ENCODE data around the gene SOX6. TPM values are rescaled to one million over a fixed set of nuclear protein-coding genes. Genes with fewer than 3 reads are reported as not detected.

Gene SOX6
- total and polyA plus RNA-seq, 2 experiments from 2014 or later = 0.03 to 0.66 TPM

DNA sequence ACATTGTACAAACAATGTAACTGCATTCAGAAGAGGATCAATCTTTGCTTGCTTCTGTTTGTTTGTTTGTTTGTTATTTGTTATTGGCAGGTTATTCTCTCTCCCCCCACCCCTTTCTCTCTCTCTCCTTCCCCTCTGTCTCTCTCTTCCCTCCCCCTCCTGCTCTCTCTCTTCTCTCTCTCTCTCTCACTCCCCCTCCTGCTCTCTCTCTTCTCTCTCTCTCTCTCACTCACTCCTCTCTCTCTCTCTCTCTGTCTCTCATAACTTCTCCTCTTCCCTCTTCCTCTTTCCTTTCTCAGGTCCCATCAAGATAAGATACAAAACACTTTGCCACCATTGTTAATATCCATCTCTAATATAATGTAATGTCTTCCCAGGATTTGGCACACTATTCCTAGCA is 236.3 kb downstream of the SOX6 start (continued):
- TF ChIP-seq, protein P1, sequence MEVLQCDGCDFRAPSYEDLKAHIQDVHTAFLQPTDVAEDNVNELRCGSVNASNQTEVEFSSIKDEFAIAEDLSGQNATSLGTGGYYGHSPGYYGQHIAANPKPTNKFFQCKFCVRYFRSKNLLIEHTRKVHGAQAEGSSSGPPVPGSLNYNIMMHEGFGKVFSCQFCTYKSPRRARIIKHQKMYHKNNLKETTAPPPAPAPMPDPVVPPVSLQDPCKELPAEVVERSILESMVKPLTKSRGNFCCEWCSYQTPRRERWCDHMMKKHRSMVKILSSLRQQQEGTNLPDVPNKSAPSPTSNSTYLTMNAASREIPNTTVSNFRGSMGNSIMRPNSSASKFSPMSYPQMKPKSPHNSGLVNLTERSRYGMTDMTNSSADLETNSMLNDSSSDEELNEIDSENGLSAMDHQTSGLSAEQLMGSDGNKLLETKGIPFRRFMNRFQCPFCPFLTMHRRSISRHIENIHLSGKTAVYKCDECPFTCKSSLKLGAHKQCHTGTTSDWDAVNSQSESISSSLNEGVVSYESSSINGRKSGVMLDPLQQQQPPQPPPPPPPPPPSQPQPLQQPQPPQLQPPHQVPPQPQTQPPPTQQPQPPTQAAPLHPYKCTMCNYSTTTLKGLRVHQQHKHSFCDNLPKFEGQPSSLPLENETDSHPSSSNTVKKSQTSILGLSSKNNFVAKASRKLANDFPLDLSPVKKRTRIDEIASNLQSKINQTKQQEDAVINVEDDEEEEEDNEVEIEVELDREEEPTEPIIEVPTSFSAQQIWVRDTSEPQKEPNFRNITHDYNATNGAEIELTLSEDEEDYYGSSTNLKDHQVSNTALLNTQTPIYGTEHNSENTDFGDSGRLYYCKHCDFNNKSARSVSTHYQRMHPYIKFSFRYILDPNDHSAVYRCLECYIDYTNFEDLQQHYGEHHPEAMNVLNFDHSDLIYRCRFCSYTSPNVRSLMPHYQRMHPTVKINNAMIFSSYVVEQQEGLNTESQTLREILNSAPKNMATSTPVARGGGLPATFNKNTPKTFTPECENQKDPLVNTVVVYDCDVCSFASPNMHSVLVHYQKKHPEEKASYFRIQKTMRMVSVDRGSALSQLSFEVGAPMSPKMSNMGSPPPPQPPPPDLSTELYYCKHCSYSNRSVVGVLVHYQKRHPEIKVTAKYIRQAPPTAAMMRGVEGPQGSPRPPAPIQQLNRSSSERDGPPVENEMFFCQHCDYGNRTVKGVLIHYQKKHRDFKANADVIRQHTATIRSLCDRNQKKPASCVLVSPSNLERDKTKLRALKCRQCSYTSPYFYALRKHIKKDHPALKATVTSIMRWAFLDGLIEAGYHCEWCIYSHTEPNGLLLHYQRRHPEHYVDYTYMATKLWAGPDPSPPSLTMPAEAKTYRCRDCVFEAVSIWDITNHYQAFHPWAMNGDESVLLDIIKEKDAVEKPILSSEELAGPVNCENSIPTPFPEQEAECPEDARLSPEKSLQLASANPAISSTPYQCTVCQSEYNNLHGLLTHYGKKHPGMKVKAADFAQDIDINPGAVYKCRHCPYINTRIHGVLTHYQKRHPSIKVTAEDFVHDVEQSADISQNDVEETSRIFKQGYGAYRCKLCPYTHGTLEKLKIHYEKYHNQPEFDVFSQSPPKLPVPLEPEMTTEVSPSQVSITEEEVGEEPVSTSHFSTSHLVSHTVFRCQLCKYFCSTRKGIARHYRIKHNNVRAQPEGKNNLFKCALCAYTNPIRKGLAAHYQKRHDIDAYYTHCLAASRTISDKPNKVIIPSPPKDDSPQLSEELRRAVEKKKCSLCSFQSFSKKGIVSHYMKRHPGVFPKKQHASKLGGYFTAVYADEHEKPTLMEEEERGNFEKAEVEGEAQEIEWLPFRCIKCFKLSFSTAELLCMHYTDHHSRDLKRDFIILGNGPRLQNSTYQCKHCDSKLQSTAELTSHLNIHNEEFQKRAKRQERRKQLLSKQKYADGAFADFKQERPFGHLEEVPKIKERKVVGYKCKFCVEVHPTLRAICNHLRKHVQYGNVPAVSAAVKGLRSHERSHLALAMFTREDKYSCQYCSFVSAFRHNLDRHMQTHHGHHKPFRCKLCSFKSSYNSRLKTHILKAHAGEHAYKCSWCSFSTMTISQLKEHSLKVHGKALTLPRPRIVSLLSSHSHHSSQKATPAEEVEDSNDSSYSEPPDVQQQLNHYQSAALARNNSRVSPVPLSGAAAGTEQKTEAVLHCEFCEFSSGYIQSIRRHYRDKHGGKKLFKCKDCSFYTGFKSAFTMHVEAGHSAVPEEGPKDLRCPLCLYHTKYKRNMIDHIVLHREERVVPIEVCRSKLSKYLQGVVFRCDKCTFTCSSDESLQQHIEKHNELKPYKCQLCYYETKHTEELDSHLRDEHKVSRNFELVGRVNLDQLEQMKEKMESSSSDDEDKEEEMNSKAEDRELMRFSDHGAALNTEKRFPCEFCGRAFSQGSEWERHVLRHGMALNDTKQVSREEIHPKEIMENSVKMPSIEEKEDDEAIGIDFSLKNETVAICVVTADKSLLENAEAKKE (CRISPR knock-in tag; IDR thresholded peaks at IDR 0.05) = no peak
- TF ChIP-seq EZH2 (IDR thresholded peaks at IDR 0.05; ENCODE audit: low read depth, unreplicated experiment) = no peak

DNA sequence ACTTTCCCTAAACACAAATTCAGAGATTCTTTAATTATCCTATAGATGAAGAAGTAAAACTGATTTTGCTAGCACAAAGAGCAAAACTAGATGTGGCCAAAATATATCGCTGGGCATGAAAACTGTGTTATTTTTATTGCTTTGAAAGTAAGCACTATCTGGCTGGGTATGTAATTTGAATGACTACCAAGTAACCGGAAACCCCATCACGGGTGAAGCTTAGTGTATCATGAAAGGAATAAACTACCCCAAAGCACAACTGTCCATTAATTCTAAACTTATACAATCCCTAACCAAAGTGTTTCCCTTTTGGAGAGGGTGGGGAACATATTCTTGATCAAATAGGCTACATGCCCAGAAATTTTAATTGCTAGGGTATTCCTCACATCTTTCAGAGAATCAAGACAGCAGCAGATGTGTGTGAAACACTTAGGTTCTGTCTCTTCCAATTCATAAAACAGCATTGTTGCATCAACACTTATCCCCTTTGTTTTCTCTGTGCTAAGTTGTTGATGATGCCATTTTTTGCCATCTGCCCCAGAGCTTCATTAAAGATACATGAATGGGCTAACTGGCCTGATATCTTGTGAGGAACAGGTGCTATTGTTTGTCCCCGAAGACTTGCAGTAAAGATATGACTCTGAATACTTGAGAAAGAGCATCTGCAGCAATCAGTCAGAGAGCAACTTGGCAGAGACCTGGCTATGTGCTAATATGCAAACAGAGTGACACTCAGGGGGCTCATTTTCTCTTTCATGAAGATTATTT is 238.2 kb downstream of the SOX6 start:
- H3K79me2 ChIP-seq (replicated peaks; ENCODE audit: insufficient read depth) = no peaks in the 10 kb centered on the region
- no peak overlapping the region for H3K27ac ChIP-seq (ENCODE audit: low read depth)
- H3K9me2 ChIP-seq (ENCODE audit: insufficient read depth) = no peaks in the 10 kb centered on the region
- Mint-ChIP-seq H3K4me1 (peaks cover 13% of the 10 kb centered on the region), H3K36me3 (ENCODE audit: low read depth) (no peaks in the 10 kb centered on the region), H3K4me3 (no peak overlapping the region), H3K27me3 (ENCODE audit: insufficient read depth, low read depth, poor library complexity) (peaks cover 3% of the 10 kb centered on the region), H3K27ac (no peak overlapping the region), H3K9me3 (no peaks in the 10 kb centered on the region)
- H3K4me3 ChIP-seq = no peak overlapping the region
- no peaks in the 10 kb centered on the region; the same call in 1 of the 2 replicates for H3K4me1 ChIP-seq (ENCODE audit: insufficient read depth)
- DNase-seq (ENCODE audit: low spot score) = no peak
- no peak overlapping the region for H3K4me2 ChIP-seq
- H4K20me1 ChIP-seq (replicated peaks; ENCODE audit: insufficient read depth) = no peaks in the 10 kb centered on the region
- no peak overlapping the region for H2AFZ ChIP-seq
- H3K36me3 ChIP-seq (ENCODE audit: insufficient read depth) = no peaks in the 10 kb centered on the region
- no peak for ATAC-seq
- H3F3A ChIP-seq (replicated peaks; ENCODE audit: low read depth) = no peaks in the 10 kb centered on the region
- H3K27me3 ChIP-seq (ENCODE audit: insufficient read depth) = no peaks in the 10 kb centered on the region
- TF ChIP-seq, protein P2, sequence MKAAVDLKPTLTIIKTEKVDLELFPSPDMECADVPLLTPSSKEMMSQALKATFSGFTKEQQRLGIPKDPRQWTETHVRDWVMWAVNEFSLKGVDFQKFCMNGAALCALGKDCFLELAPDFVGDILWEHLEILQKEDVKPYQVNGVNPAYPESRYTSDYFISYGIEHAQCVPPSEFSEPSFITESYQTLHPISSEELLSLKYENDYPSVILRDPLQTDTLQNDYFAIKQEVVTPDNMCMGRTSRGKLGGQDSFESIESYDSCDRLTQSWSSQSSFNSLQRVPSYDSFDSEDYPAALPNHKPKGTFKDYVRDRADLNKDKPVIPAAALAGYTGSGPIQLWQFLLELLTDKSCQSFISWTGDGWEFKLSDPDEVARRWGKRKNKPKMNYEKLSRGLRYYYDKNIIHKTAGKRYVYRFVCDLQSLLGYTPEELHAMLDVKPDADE (IDR thresholded peaks at IDR 0.05) = no peak
- TF ChIP-seq JUNB (IDR thresholded peaks at IDR 0.05; ENCODE audit: unreplicated experiment) (no peak), EZH2phosphoT487 (IDR thresholded peaks at IDR 0.05; ENCODE audit: unreplicated experiment) (no peak), ZNF114 (CRISPR knock-in tag; IDR thresholded peaks at IDR 0.05) (no peak), STAT1 (IDR thresholded peaks at IDR 0.05; ENCODE audit: unreplicated experiment) (no peak)
- TF ChIP-seq, protein P3, sequence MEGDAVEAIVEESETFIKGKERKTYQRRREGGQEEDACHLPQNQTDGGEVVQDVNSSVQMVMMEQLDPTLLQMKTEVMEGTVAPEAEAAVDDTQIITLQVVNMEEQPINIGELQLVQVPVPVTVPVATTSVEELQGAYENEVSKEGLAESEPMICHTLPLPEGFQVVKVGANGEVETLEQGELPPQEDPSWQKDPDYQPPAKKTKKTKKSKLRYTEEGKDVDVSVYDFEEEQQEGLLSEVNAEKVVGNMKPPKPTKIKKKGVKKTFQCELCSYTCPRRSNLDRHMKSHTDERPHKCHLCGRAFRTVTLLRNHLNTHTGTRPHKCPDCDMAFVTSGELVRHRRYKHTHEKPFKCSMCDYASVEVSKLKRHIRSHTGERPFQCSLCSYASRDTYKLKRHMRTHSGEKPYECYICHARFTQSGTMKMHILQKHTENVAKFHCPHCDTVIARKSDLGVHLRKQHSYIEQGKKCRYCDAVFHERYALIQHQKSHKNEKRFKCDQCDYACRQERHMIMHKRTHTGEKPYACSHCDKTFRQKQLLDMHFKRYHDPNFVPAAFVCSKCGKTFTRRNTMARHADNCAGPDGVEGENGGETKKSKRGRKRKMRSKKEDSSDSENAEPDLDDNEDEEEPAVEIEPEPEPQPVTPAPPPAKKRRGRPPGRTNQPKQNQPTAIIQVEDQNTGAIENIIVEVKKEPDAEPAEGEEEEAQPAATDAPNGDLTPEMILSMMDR (conservative IDR thresholded peaks at IDR 0.05; ENCODE audit: low read depth in 2 of 2) = no peak
- TF ChIP-seq, protein P4, sequence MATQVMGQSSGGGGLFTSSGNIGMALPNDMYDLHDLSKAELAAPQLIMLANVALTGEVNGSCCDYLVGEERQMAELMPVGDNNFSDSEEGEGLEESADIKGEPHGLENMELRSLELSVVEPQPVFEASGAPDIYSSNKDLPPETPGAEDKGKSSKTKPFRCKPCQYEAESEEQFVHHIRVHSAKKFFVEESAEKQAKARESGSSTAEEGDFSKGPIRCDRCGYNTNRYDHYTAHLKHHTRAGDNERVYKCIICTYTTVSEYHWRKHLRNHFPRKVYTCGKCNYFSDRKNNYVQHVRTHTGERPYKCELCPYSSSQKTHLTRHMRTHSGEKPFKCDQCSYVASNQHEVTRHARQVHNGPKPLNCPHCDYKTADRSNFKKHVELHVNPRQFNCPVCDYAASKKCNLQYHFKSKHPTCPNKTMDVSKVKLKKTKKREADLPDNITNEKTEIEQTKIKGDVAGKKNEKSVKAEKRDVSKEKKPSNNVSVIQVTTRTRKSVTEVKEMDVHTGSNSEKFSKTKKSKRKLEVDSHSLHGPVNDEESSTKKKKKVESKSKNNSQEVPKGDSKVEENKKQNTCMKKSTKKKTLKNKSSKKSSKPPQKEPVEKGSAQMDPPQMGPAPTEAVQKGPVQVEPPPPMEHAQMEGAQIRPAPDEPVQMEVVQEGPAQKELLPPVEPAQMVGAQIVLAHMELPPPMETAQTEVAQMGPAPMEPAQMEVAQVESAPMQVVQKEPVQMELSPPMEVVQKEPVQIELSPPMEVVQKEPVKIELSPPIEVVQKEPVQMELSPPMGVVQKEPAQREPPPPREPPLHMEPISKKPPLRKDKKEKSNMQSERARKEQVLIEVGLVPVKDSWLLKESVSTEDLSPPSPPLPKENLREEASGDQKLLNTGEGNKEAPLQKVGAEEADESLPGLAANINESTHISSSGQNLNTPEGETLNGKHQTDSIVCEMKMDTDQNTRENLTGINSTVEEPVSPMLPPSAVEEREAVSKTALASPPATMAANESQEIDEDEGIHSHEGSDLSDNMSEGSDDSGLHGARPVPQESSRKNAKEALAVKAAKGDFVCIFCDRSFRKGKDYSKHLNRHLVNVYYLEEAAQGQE (IDR thresholded peaks at IDR 0.05; ENCODE audit: unreplicated experiment) = no peak

All from GM23338 (cell line).